H1 (cell line): ENCODE data around the gene EPB41L4B. TPM values are rescaled to one million over a fixed set of nuclear protein-coding genes. Genes with fewer than 3 reads are reported as not detected.

ENCODE experiments used
- CREB1 ChIP-seq: IDR thresholded peaks from 2 replicates; pipeline ENCODE4 v1.6.1; 2012; ENCODE audit warnings: inconsistent platforms
- KDM5A ChIP-seq: fragments of 200-600 bp; IDR thresholded peaks from 2 replicates; pipeline ENCODE4 v1.7.1; 2012; ENCODE audit warnings: mild to moderate bottlenecking, low read length, inconsistent platforms, mixed read lengths
- PHF8 ChIP-seq: fragments of 200-600 bp; sonication (generic); conservative IDR thresholded peaks from 2 replicates; pipeline ENCODE4 v1.7.1; 2012; ENCODE audit warnings: low read depth, mild to moderate bottlenecking, inconsistent platforms, low read length, moderate library complexity
- RBBP5 ChIP-seq: IDR thresholded peaks from 2 replicates; pipeline ENCODE4 v1.7.1; 2012; ENCODE audit warnings: low read depth, mild to moderate bottlenecking, inconsistent platforms, low read length, moderate library complexity, borderline replicate concordance
- polyA plus RNA-seq, 7 experiments: library from polyadenylated mRNA; depleted of rRNA in 3 of 7; stranded (reverse) in 5 of 7; unstranded in 2 of 7; fragments of >200 nt in 5 of 7; fragments of 200-250 nt in 2 of 7; gene quantifications; 1 replicate in 5 of 7; 2 replicates in 1 of 7; 4 replicates in 1 of 7; pipeline versions ENCODE4 v1.2.1 to v1.2.3, GENCODE V29; 2011 to 2013; ENCODE audit warnings: missing spikeins in 2 of 7, mixed read lengths in 2 of 7
- total RNA-seq: library from RNA; stranded (reverse); fragmentation: NEBNext Ultra II Directional; extraction: Animal tissue kit (Norgen Biotek cat#: 25700); gene quantifications from 2 replicates; pipeline ENCODE4 v1.2.1, GENCODE V29; 2021
- TF ChIP-seq, protein P1 (sequence below): fragments of 300-600 bp; sonication (generic); IDR thresholded peaks from 2 replicates; pipeline ENCODE4 v1.7.1; 2012; ENCODE audit warnings: low read length, moderate library complexity, mild to moderate bottlenecking, inconsistent platforms; ENCODE audit not compliant: insufficient replicate concordance

The EPB41L4B gene
- total and polyA plus RNA-seq, 2 of the 8 experiments (the other 6 are each of a cell fraction or from before 2014, with no cell fraction given), result 11.9 to 25.0 TPM

DNA sequence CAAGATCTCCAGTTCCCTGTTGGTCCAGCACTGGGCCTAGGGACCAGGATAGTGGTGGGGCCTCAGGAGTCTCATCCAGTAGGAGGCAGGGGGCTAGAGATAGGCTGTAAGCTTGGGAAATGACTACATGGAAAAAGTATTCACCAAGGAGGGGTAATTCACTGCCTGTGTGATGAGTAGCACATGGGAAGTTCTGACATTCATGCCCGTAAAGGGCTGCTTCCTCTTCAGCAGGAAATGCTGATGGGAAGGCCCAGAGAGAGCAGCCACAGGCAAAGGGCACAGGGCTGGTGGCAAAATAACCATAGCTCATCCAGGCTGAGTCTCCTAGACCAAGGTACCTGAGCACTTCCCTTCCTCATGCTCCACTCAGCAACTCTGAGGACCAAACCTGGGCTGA lies 130.7 kb downstream of the EPB41L4B start (continued):
- TF ChIP-seq KDM5A (no peak), PHF8 (no peak), RBBP5 (no peak), CREB1 (no peak)
- TF ChIP-seq, protein P1, sequence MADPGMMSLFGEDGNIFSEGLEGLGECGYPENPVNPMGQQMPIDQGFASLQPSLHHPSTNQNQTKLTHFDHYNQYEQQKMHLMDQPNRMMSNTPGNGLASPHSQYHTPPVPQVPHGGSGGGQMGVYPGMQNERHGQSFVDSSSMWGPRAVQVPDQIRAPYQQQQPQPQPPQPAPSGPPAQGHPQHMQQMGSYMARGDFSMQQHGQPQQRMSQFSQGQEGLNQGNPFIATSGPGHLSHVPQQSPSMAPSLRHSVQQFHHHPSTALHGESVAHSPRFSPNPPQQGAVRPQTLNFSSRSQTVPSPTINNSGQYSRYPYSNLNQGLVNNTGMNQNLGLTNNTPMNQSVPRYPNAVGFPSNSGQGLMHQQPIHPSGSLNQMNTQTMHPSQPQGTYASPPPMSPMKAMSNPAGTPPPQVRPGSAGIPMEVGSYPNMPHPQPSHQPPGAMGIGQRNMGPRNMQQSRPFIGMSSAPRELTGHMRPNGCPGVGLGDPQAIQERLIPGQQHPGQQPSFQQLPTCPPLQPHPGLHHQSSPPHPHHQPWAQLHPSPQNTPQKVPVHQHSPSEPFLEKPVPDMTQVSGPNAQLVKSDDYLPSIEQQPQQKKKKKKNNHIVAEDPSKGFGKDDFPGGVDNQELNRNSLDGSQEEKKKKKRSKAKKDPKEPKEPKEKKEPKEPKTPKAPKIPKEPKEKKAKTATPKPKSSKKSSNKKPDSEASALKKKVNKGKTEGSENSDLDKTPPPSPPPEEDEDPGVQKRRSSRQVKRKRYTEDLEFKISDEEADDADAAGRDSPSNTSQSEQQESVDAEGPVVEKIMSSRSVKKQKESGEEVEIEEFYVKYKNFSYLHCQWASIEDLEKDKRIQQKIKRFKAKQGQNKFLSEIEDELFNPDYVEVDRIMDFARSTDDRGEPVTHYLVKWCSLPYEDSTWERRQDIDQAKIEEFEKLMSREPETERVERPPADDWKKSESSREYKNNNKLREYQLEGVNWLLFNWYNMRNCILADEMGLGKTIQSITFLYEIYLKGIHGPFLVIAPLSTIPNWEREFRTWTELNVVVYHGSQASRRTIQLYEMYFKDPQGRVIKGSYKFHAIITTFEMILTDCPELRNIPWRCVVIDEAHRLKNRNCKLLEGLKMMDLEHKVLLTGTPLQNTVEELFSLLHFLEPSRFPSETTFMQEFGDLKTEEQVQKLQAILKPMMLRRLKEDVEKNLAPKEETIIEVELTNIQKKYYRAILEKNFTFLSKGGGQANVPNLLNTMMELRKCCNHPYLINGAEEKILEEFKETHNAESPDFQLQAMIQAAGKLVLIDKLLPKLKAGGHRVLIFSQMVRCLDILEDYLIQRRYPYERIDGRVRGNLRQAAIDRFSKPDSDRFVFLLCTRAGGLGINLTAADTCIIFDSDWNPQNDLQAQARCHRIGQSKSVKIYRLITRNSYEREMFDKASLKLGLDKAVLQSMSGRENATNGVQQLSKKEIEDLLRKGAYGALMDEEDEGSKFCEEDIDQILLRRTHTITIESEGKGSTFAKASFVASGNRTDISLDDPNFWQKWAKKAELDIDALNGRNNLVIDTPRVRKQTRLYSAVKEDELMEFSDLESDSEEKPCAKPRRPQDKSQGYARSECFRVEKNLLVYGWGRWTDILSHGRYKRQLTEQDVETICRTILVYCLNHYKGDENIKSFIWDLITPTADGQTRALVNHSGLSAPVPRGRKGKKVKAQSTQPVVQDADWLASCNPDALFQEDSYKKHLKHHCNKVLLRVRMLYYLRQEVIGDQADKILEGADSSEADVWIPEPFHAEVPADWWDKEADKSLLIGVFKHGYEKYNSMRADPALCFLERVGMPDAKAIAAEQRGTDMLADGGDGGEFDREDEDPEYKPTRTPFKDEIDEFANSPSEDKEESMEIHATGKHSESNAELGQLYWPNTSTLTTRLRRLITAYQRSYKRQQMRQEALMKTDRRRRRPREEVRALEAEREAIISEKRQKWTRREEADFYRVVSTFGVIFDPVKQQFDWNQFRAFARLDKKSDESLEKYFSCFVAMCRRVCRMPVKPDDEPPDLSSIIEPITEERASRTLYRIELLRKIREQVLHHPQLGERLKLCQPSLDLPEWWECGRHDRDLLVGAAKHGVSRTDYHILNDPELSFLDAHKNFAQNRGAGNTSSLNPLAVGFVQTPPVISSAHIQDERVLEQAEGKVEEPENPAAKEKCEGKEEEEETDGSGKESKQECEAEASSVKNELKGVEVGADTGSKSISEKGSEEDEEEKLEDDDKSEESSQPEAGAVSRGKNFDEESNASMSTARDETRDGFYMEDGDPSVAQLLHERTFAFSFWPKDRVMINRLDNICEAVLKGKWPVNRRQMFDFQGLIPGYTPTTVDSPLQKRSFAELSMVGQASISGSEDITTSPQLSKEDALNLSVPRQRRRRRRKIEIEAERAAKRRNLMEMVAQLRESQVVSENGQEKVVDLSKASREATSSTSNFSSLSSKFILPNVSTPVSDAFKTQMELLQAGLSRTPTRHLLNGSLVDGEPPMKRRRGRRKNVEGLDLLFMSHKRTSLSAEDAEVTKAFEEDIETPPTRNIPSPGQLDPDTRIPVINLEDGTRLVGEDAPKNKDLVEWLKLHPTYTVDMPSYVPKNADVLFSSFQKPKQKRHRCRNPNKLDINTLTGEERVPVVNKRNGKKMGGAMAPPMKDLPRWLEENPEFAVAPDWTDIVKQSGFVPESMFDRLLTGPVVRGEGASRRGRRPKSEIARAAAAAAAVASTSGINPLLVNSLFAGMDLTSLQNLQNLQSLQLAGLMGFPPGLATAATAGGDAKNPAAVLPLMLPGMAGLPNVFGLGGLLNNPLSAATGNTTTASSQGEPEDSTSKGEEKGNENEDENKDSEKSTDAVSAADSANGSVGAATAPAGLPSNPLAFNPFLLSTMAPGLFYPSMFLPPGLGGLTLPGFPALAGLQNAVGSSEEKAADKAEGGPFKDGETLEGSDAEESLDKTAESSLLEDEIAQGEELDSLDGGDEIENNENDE, result no peak
- TF ChIP-seq, all 59 proteins: peak for 0
